ENCODE data around the gene MOBP.

Gene MOBP

GRCh38 chr3:39550354-39551051 is 83.0 kb downstream of the MOBP start:
- no peak for DNase-seq

Data from NCI-H1092 treated with DMSO at 0.1 percent for 48 hours (cell line).